GM18870 (cell line): Measurements from ENCODE around the gene SERINC5.

ENCODE experiments used
- ATAC-seq: cut with Tn5 transposase; IDR thresholded peaks from one replicate; pipeline ENCODE4 v1.9.1; 2021; ENCODE audit warnings: moderate library complexity; ENCODE audit not compliant: unreplicated experiment

Gene SERINC5

DNA sequence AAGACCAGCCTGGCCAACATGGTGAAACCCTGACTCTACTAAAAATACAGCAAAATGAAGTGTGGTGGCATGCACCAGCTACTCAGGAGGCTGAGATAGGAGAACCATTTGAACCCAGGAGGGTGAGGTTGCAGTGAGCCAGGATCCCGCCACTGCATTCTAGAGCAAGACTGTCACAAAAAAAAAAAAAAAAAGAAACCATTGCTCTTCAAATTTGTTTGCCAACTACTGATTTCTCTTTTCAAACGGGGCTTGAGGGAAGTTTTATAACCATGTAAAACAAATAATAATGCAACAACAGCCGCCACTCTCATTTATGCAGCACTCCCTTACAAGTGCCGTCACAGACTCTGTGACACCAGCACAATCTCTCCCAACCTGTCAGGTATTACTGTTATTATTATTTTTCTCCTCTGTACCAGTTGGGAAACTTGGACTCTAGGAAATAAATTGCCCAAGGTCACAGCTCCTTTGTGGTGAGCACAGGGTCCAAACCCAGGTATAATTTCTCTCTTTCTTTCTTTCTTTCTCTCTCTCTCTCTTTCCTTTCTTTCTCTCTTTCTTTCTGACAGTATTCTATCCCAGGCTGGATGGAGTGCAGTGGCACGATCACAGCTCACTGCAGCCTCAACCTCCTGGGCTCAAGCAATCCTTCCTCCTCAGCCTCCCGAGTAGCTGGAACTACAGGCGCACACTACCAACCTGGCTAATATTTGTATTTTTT lies 25.4 kb downstream of the SERINC5 start:
- ATAC-seq: no peak

DNA sequence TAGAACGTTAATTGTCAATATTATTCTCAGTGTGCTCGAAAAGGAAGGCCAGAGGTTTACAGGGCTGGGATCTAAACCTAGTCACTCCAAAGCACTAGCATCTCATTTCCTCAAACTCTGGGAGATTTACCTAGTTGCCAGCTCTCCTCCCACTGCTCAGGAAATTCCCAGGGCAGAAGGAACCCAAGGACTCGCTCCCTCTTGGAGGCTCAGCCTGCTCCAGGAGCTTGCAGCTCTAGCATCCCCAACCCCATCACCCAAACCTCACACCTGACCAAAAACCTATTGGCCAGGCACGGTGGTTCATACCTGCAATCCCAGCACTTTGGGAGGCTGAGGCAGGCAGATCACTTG lies 26.0 kb downstream of the SERINC5 start:
- no peak for ATAC-seq

DNA sequence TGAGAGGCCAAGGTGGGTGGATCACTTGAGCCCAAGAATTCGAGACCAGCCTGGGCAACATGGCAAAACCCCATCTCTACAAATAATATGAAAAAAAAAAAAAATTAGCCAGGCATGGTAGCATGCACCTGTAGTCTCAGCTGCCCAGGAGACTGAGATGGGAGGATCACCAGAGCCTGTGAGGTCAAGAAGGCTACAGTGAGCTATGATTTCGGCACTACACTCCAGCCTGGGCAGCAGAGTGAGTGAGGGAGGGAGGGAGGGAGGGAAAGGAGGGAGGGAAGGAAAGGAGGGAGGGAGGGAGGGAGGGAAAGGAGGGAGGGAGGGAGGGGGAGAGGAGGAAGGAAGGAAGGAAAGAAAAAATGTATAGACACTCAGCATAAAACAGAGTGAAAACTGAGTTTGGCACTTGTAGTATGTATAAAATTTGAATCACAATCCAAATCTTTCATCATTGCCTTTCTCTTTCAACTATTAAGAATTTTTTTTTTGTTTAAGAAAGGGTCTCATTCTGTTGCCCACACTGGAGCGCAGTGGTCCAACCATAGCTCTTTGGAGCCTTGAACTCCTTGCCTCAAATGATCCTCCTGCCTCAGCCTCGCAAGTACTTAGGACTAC lies 27.8 kb downstream of the SERINC5 start:
- no peak for ATAC-seq

DNA sequence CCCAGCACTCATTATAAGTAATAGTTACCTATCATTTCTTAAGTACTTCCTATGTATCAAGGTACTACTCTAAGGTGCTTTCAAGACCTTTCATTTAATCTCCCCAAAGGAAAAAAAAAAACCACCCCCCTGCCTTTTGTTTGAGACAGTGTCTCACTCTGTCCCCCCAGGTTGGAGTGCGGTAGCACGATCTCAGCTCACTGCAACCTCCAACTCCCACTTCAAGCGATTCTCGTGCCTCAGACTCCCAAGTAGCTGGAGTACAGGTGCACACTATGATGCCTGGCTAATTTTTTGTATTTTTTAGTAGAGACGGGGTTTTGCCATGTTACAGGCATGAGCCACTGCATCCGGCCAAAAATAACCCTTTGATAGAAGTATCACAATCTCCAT lies 29.9 kb downstream of the SERINC5 start:
- ATAC-seq: no peak

DNA sequence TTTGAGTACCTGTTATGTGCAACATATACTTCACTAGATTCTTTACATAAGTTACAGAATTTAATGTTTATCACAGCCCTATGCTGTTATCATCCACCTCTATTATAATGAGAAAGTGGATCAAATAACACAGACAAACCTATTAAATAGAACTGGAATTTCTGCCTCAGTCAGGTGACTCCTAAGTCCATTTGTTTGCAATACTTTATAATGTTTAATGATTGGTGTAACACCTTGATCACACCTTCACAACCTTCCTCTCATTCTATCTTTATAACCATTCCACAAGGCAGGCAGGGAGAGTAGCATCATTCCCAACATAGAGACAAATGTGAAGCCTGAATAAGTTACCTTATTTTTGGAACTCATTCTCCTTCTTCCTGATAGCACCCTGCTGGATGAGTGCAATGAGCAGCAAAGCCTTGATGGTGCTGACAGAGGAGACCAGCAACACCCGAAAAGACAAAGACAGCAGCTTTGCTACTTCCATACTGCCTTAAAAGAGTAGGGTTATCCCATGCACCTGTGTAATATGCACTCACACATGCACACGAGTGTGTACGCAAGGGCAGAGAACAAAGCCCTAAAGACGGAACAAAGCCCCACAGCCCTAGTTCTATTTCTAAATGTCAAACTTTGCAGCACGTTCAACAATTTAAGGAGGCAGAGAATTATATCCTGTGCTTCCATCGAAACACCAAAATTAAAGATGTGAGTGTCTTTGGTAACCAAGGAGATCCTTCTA lies 30.5 kb downstream of the SERINC5 start:
- ATAC-seq: no peak

DNA sequence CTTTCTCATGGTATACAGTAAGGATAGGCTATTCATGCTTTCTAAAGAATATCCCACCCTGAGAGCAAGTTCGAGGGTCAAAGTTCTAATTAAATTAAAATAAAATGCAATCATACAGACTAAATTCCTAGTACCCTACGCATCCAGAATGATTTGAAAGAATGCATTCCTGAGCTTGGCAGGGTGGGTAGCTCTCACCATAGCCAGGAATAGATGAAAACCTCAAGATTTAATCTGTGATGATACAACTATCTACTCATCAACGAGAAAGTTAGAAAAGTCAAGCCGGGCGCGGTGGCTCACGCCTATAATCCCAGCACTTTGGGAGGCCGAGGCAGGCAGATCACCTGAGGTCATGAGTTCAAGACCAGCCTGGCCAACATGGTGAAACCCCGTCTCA lies 32.3 kb downstream of the SERINC5 start:
- no peak for ATAC-seq

DNA sequence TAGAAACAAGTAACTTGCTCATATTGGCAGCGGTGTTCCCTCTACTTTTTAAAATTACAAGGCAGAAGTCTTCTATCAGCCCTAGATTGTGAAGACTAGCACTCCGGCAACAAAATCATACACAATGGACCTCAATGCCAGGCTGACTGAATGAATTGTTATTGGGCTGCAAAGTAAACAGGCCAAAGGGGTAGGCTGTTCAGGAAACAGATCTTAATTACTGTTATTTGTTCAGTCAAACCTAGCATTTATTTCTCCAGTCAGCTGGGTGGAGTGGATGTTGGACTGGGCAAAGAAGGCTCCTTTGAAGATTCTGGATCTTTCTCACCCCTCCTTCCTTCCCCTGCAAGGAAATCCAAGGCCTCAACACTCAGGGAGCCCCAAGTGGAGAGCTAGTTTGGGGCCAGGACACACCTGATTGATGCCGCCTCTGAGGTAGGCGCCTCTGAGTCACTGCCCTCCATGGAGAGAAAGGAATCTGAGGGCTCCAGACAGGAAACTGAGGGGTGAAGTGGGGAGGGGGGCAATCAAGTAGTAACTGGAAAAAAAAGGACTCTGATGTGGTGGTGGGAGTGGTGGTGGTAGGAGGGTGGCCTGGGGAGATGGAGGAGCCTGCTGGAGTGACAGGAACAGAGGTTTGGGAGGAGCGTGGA lies 35.5 kb downstream of the SERINC5 start:
- ATAC-seq: no peak

DNA sequence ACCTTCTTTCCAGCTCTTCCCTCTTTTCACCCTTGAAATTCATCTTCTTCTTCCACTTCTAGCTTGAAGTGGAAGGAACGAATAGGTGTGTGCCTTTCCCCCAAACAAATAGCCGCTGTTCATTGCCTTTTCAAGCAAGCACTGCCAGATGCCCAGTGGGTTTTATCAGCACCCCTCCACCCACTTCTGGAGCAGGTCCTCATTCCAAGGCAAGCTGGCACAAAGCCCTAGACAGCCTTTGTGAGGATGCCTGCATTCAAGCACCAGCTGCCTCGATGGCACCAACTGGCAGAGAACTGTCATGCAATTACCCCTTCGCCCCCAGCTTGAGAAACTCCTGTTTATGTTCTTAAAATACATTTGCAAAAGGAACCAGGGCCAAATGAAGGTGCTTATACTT lies 36.5 kb downstream of the SERINC5 start:
- no peak for ATAC-seq

DNA sequence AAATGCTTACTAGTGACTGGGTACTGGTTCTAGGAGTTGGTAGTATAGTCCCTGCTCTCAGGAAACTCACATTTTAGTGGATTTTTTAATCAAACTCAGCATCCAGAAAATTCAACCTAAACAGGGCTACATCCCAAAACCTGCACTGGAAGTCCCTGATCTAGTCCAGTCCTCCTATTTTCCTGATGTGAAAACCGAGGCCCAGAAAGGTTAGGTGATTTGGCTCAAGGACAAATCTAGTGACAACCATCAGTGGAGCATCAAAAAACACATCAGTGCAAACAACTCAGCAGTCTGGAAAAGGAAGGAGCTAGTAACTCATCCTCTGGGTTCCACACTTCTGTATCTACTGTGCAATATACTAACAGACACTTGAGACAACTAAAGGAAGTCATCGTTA lies 38.2 kb downstream of the SERINC5 start:
- no peak for ATAC-seq

DNA sequence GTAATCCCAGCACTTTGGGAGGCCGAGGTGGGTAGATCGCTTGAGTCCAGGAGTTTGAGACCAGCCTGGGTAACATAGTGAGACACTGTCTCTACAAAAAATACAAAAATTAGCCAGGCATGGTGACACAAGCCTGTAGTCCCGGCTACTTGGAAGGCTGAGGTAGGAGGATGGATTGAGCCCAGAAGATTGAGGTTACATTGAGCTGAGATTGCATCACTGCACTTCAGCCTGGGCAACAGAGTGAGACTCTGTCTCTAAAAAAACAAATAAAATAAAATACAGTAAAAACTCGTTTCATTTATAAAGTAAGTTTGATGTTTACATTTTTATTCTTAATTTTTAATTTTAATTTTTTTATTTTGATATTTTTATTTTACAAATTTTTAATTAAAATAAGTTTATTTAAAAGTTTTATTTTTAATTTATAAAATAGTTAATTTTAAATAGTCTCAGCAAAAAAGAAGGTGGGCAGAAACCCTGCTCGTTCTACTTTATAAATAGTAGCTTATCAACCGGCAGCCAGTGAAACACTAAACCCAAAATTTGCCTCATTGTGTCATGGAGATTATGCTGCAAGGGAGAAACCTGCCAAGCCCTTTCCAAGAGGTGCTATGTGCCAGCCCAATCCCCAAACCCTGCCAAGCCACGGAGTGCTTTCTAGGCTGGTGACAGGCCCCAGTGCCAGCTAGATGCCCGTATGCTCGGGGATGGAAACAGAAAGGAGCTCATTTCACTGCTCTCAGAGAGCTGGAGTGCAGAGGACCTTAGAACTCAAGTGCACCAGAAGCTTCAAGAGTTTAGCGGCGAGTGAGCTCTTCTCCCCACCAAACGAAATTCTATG lies 38.9 kb downstream of the SERINC5 start:
- ATAC-seq: no peak

DNA sequence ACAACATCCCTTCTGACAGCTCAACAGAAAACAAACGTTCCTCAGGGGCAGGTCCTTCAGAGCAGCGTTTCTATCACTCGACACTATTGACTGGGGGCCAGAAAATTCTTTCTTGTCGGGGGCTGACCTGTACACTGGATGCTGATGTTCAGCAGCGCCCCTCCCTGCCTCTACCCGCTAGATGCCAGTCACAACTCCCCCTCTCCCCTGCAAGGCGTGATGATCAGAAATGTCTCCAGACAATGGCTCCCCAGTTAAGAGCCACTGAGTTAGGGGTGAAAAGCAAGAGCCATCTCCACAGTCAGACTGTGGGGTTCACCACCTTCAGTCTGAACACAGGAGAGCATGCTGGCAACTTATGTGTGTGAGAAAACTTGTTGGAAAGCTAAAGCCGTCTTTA lies 39.8 kb downstream of the SERINC5 start:
- ATAC-seq: no peak

DNA sequence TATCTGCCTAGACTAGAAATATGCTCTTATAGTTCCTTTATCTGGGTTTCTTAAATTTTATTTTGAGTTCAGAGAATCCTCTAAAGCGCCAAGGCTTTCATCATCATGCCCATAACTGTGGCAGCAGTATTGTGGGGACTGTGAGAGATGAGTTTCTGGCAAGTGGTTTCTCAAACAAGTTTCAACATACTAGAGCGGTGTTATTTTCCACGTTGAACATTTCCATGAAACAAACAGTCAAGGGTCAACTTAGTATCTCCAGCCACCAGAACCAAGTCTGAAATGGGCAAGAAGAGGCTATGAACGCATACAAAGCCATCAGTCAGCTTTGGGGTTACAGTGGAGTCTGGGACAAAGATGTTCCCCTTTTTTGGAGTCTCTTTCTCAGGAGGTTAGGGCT lies 40.3 kb downstream of the SERINC5 start:
- no peak for ATAC-seq

DNA sequence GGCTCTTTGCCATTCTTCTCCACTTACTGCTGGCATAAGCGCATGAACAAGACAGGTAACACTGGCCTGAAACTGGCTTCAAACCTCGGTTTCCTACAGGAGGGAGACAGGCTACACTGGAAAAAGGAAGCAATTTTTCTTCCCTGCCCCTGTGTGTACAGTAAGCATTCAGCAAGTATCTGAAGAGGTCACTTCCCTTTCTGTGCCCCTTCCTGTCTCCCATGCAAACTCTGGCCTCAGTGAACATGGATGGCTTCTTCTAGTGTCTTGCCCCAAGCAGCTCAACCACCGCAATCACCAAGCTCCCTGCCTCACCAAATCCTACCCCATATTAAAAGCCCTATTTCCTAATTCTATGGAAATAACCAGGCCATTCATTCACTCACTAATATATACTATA lies 42.4 kb downstream of the SERINC5 start:
- ATAC-seq: no peak

DNA sequence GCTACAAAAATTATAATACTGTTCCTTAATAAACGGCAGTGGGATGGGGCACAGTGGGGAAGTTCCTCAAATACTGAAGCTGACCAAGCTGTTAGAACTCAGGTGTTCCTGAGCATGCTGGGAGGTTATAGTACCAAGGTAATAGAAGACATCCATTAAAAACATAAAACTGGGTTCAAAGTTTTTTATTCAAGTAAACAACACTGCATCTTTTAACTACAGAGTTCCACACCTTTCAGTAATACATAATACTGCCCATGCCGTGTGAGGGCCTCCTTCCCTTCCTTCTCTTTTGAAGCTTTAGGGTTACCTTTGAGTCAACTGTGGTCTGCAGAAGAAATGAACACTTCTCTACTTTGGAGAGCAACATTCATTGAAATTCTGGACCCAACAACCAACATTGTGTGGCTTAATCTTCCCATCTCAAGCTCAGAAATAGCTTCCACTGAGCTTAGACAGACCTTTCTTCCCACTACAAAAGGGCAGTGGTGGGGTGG lies 43.6 kb downstream of the SERINC5 start:
- no peak for ATAC-seq

DNA sequence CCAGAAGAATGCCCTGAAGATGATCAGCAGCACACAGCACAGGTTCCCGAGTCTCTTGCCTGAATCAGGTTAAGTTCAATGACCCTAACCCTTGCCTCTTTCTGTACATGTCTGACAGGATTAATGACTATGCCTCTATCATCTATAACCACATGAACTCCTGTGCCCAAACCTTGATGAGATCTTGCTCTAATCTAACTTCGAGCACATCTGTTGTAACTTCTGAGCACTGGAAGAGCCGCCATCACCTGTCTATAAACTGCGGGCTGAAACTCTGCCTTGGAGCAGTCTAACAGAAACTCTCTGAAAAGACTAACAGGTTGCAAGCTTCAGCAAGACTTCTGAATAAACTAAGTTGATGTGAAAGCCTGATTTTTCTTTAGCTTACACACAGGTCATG lies 44.5 kb downstream of the SERINC5 start:
- ATAC-seq: no peak

DNA sequence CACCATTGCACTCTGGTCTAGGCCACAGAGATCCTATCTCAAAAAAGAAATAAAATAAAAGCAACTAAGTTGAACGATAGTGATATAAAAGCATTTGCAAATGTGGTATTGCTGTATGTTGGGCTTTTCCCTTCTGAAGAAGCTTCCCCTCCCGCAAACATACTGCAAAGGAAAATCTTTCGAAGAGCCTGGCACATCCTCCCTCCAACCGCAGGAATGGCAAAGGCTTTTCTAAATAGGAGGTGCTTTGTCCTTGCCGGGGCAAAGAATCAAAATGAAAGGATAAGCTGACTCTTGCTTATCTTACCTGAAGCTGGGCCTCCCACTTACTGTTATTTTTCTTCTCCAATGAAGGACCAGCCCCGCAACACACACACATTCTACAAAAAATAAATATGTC lies 45.8 kb downstream of the SERINC5 start:
- no peak for ATAC-seq

DNA sequence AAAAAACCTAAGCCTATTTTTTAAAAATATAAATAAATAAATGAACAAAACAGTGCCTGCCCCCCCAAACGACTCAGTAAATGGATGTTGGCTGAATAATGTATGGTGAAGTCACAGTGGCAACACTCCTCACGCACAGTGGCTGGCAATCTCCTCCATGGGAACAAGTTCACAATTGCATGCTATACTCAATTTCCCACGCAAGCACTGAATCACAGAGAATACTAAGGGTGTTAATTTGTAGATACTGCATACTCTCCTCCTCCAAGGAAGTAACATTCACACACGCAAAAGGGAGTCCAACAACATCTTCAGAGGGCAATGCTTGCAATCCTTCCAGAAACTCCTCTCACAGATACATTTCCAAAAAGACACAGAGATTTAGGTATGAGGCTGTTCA lies 47.5 kb downstream of the SERINC5 start:
- no peak for ATAC-seq

DNA sequence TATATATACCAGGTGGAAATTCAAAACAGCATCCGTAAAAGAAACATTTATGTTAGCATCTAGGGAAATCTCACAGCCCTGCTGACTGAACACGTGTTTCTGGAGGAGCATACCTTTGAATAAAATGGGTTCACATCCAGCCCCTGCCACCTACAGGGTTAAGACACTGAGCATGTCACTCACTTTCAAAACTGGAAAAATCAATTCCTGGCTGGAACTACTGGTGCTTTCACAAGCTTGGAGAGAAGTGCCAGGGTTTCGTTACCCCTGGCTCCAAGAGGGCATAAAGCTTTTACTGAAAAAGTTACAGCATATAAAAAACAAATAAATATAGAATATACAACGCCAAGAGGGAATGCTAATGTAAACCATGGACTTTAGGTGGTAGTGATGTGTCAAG lies 48.0 kb downstream of the SERINC5 start:
- ATAC-seq: no peak

DNA sequence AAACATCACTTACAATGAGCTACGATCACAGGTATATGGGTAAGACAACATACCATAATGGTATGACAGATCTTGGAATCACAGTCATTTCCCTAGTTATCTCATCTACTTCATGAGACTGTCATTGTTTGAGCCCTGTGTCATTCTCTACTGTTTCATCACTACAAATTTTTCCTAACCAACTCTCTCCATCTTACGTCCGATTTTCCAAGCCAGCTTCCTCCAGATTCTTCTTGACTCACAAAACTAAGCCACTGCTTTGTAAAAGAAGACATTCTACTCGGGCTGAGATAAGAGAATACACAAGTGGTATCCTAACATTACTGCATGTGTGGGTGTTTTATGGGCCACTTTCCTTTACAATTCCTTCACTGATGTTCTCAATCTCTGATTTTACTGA lies 49.6 kb downstream of the SERINC5 start:
- no peak for ATAC-seq

DNA sequence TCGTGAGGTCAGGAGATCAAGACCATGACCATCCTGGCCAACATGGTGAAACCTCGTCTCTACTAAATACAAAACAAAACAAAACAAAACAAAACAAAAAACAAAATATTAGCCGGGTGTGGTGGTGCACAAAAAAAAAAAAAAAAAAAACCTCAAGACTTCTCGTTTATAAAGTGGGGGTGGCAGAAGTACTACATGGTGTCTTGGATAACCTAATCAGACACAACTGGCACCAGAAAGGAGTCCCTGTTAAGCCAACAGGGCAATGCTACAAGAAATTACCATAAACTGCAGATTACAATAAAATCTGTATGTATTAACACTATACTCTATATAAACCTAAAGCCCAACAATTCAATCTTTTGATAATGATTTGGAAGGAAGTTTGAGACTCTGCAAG lies 50.0 kb downstream of the SERINC5 start:
- no peak for ATAC-seq
